Measurements from ENCODE around the gene SLC39A6.
"Not testable (repeated sequence)": the region's sequence is repeated elsewhere in the genome, so short reads cannot be mapped to it uniquely, and the experiment has no call there.

DNA sequence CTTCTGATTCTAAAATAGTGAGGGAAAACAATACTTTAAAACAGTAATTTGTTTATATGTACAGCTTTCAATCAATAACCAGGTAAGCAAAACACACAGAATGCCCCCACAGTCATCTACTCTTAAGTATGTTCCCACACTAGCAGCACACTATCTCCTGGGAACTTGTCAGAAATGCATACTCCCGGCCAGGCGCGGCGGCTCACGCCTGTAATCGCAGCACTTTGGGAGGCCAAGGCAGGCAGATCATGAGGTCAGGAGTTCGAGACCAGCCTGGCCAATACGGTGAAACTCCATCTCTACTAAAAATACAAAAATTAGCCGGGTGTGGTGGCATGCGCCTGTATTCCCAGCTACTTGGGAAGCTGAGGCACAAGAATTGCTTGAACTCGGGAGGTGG lies 12.4 kb downstream of the SLC39A6 start:
- TF ChIP-seq, protein P1, sequence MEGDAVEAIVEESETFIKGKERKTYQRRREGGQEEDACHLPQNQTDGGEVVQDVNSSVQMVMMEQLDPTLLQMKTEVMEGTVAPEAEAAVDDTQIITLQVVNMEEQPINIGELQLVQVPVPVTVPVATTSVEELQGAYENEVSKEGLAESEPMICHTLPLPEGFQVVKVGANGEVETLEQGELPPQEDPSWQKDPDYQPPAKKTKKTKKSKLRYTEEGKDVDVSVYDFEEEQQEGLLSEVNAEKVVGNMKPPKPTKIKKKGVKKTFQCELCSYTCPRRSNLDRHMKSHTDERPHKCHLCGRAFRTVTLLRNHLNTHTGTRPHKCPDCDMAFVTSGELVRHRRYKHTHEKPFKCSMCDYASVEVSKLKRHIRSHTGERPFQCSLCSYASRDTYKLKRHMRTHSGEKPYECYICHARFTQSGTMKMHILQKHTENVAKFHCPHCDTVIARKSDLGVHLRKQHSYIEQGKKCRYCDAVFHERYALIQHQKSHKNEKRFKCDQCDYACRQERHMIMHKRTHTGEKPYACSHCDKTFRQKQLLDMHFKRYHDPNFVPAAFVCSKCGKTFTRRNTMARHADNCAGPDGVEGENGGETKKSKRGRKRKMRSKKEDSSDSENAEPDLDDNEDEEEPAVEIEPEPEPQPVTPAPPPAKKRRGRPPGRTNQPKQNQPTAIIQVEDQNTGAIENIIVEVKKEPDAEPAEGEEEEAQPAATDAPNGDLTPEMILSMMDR (conservative IDR thresholded peaks at IDR 0.05; ENCODE audit: low read length): not testable (repeated sequence)
- not testable (repeated sequence) for TF ChIP-seq EZH2phosphoT487 (IDR thresholded peaks at IDR 0.05; ENCODE audit: borderline replicate concordance)

Measured in Loucy (cell line).